RWPE1 (cell line): ENCODE measurements around the gene NXN.
"Not testable (repeated sequence)": the region's sequence is repeated elsewhere in the genome, so short reads cannot be mapped to it uniquely, and the experiment has no call there.

Experiments used
- CTCF ChIA-PET: fragments of 350-600 bp; sonication (Branson Sonifier 250); formaldehyde crosslinking; extraction: SDS; loops from one replicate; lab custom pipeline; 2021; lab: Yijun Ruan, JAX
- POLR2A ChIA-PET: fragments of 400-600 bp; formaldehyde crosslinking; extraction: SDS; loops from one replicate; lab custom pipeline; 2020; ENCODE audit warnings: antibody characterized with exemption; ENCODE audit not compliant: low non-redundant PET; lab: Yijun Ruan, JAX
- DNase-seq: peaks from one replicate; pipeline ENCODE4 v3.0.0; 2012; ENCODE audit warnings: low spot score
- H3K27ac ChIP-seq: fragments of 450-650 bp; 2 replicates; pipeline ENCODE4 v1.5.1; 2017
- CTCF ChIP-seq: fragments of 450-650 bp; conservative IDR thresholded peaks from 2 replicates; pipeline ENCODE4 v1.5.1; 2017; ENCODE audit warnings: low read depth, mild to moderate bottlenecking

NXN gene

DNA sequence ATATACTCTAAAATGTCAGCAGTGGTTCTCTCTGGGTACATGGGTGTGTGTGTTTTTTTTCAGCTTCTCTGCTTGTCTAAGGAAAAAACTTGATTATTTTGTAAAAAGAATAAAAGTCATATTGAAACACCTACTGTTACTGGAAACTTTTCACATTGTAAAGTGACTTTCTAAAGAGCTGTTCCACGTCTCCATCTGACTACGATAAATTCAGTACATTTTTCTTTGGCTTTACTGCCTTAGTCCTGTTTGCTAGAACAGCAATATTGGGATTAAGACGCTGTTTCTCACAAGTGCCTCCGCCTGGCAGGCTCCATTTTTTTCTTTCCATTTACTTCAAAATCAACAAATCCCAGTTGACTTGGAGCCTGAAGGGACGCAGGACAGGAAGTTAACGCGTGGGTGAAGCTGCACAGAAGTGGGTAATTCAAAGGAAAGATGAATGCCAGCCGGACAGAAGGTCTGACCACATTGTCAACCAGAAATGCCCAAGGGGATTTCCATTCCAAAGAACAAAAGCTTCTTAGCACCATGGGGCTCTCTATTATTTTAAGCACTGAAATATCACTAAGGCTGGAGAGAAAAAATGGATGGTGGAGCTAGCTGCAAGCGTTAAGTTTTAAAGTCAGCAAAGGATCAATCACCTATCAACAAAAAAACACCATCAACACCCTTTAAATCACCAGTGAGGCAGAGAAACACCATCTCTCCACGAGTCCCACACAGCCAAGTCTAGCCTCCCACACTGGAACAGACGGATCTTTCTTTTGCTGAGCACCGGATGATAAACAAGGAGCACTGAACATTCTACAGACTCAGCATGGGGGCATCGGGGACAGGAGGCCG, 205.9 kb downstream of the NXN start:
- no peak for TF ChIP-seq CTCF
- CTCF ChIA-PET, result no interaction called here

DNA sequence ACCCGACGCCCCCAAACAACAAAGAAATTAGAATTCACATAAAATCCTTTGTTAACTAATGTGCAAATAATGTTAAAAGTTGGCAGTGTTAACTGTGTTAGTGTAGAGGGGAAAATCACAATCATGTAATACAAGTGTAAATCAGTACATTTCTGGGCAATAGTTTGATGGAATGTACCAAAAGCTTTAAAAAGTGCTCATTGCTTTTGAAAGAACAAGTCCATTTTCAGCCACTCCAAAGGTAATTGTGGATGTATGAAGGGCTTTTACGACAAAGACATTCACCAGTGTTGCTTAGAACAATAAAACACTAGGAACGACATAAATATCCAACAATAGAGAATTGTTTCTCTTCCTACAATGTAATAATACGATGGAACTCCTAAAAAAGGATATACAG, 206.6 kb downstream of the NXN start:
- CTCF ChIA-PET, result no interaction called here
- POLR2A ChIA-PET, result no interaction called here
- no peak for DNase-seq
- no peak for TF ChIP-seq CTCF
- H3K27ac ChIP-seq, result no peak overlapping the region

More for the DNA sequence above, 205.9 kb downstream of the NXN start:
- no peak for DNase-seq
- H3K27ac ChIP-seq, result 0 out of 2 replicates have a peak overlapping the region, but pooled peaks have one; percentile 15
- POLR2A ChIA-PET, result no interaction called here

GRCh38 chr17:767076-767475, 212.5 kb downstream of the NXN start:
- ChIA-PET CTCF (no interaction called here), POLR2A (no interaction called here)
- TF ChIP-seq CTCF, result no peak
- H3K27ac ChIP-seq, result no peak overlapping the region
- DNase-seq, result no peak

GRCh38 chr17:760371-760770, 219.2 kb downstream of the NXN start:
- POLR2A ChIA-PET, result no interaction called here
- CTCF ChIA-PET, result no interaction called here
- no peak overlapping the region for H3K27ac ChIP-seq
- no peak for DNase-seq
- no peak for TF ChIP-seq CTCF

DNA sequence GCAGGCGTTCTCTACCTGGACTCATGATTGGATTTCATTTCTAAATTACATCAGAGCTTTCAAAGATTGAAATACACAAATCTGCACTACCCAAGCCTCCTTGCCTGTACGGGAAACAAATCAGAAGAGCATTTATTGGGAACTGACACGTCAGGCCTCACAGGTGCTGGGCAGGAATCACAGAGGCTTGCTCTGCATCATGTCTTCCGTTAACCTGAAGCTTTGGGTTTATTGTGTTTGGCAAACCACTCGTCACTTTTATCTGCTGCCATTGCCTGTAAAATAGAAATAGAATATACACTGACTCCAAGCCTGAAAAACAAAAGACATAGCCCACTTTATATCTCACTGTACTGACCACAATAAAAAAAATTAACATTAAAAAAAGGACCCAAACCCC, 219.6 kb downstream of the NXN start:
- no peak for TF ChIP-seq CTCF
- no peak for DNase-seq
- ChIA-PET POLR2A (no interaction called here), CTCF (interaction anchor here (0.6 kb wide), 1 partner anchor 1623 kb away, joined by 3 read pairs; no protein-coding TSS in a partner anchor)
- H3K27ac ChIP-seq, result no peak overlapping the region

DNA sequence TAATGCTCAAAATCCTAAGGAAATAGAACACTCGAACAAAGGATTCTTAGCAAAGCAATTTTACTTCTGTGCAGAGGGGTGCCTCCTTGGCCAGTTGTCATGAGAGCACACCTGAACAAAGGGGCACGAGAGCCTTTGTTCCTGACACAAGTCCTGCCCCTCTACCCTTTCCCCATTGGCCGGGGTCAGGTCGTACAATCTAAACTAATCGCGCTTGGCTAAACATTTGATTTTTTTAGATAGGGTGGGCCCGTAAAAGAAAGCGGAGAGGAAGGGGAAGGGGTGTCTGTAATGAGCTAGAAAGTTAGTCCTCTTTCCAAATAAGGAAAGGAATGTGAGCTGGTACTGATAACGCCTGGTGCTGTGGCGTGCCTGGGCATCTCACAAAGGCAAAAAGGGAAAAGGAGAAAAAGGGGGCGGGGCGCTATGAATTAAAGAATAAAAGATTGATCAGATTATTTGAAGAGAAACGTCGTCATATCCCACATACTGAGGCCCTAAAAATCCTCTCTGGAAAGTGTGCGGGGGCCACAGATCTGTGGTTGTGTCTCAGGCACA, 223.5 kb downstream of the NXN start:
- CTCF ChIA-PET, H3K27ac ChIP-seq, POLR2A ChIA-PET, DNase-seq: not testable (repeated sequence)

GRCh38 chr17:755319-755961, 224.1 kb downstream of the NXN start:
- H3K27ac ChIP-seq, DNase-seq, POLR2A ChIA-PET: not testable (repeated sequence)
- CTCF ChIA-PET, result interaction anchor here (0.6 kb wide), 1 partner anchor 343 kb away, joined by 3 read pairs; no protein-coding TSS in a partner anchor
